Gastroesophageal sphincter (tissue), 3 donors: ENCODE measurements around the gene CDC26.
"Not testable (repeated sequence)": the region's sequence is repeated elsewhere in the genome, so short reads cannot be mapped to it uniquely, and the experiment has no call there.

Experiments used
- CTCF ChIP-seq, 4 experiments: fragments of 200-600 bp in 2 of 4; fragments of 450-650 bp in 2 of 4; sonication (generic) in 1 of 4; IDR thresholded peaks; one replicate each; pipeline ENCODE4 v1.5.1; 2017 to 2019; ENCODE audit warnings: antibody characterized with exemption in 4 of 4, mild to moderate bottlenecking in 2 of 4, moderate library complexity in 2 of 4
- EP300 ChIP-seq: sonication (generic); formaldehyde crosslinking; IDR thresholded peaks from one replicate; pipeline ENCODE4 v1.6.1; 2017; ENCODE audit warnings: antibody characterized with exemption, mild to moderate bottlenecking
- POLR2A ChIP-seq, 2 donors: fragments of 450-650 bp; IDR thresholded peaks; one replicate each; pipeline ENCODE4 v1.6.1; 2017; ENCODE audit warnings: antibody characterized with exemption in 2 of 2, mild to moderate bottlenecking in 2 of 2, moderate library complexity in 1 of 2
- POLR2AphosphoS5 ChIP-seq: sonication (generic); formaldehyde crosslinking; IDR thresholded peaks from one replicate; pipeline ENCODE4 v1.6.1; 2017; ENCODE audit warnings: antibody characterized with exemption

GRCh38 chr9:113235701-113236255, 39.6 kb downstream of the CDC26 start:
- not testable (repeated sequence) for TF ChIP-seq CTCF (IDR thresholded peaks at IDR 0.05); POLR2AphosphoS5; POLR2A (IDR thresholded peaks at IDR 0.05); EP300
